GM19240 (cell line): ENCODE data around the gene COL4A5.
"Not testable (repeated sequence)": the region's sequence is repeated elsewhere in the genome, so short reads cannot be mapped to it uniquely, and the experiment has no call there.

Experiments used
- DNase-seq: peaks from one replicate; pipeline ENCODE4 v3.0.0; 2011; ENCODE audit warnings: low spot score; ENCODE audit not compliant: insufficient read length

The COL4A5 gene

GRCh38 chrX:108453841-108454240, 14.2 kb downstream of the COL4A5 start:
- DNase-seq = no peak

- DNase-seq = no peak
These were observed 17.4 kb downstream of the COL4A5 start for GRCh38 chrX:108456971-108457477.

GRCh38 chrX:108464604-108465003, 25.0 kb downstream of the COL4A5 start:
- no peak for DNase-seq

GRCh38 chrX:108468486-108468885, 28.8 kb downstream of the COL4A5 start:
- no peak for DNase-seq

- DNase-seq = no peak
These were observed 34.3 kb downstream of the COL4A5 start for GRCh38 chrX:108473979-108474378.

GRCh38 chrX:108481528-108481927, 41.9 kb downstream of the COL4A5 start:
- not testable (repeated sequence) for DNase-seq

- no peak for DNase-seq
These were observed 44.6 kb downstream of the COL4A5 start for GRCh38 chrX:108484251-108484650.

- no peak for DNase-seq
These were observed 46.3 kb downstream of the COL4A5 start for GRCh38 chrX:108485960-108486359.

- no peak for DNase-seq
These were observed 54.9 kb downstream of the COL4A5 start for GRCh38 chrX:108494406-108495090.

- no peak for DNase-seq
These were observed 72.1 kb downstream of the COL4A5 start for GRCh38 chrX:108511721-108512120.

GRCh38 chrX:108516184-108516583, 76.5 kb downstream of the COL4A5 start:
- DNase-seq = no peak

GRCh38 chrX:108527724-108528123, 88.1 kb downstream of the COL4A5 start:
- no peak for DNase-seq

GRCh38 chrX:108537005-108537404, 97.4 kb downstream of the COL4A5 start:
- peak; percentile 6 for DNase-seq

- DNase-seq = no peak
These were observed 101.6 kb downstream of the COL4A5 start for GRCh38 chrX:108541286-108541685.

GRCh38 chrX:108557580-108557979, 117.9 kb downstream of the COL4A5 start:
- no peak for DNase-seq

GRCh38 chrX:108558217-108558616, 118.6 kb downstream of the COL4A5 start:
- no peak for DNase-seq

GRCh38 chrX:108573136-108573535, 133.5 kb downstream of the COL4A5 start:
- no peak for DNase-seq

- no peak for DNase-seq
These were observed 142.5 kb downstream of the COL4A5 start for GRCh38 chrX:108582151-108582550.

GRCh38 chrX:108584617-108585211, 145.1 kb downstream of the COL4A5 start:
- DNase-seq = no peak

GRCh38 chrX:108590496-108590895, 150.9 kb downstream of the COL4A5 start:
- DNase-seq = no peak

- no peak for DNase-seq
These were observed 161.6 kb downstream of the COL4A5 start for GRCh38 chrX:108601276-108601675.

- DNase-seq = no peak
These were observed 170.5 kb downstream of the COL4A5 start for GRCh38 chrX:108610141-108610540.

GRCh38 chrX:108614616-108615015, 175.0 kb downstream of the COL4A5 start:
- DNase-seq = no peak
